ENCODE results near the gene ARHGAP15. TPM values are rescaled to one million over a fixed set of nuclear protein-coding genes. Genes with fewer than 3 reads are reported as not detected.

The ARHGAP15 gene
- polyA plus RNA-seq, 1 donor, result 16.4 TPM

DNA sequence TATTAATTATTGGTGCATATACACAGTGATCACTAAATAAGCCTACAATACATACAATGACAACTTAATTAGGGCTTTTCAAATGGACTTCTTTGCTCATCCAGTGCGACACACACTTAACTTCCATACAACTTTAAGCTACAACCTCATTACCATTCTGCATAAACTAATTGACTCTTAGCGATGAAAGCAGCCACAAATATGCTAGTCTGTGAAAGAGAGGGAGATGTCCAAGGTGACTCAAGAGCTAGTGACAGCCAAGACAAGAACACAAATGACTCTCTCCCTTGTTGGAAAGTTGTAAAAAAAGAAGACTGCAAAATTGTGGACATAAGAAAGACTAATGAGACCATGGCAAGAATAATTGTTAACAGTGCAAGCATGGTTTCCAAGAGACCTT lies 264.8 kb downstream of the ARHGAP15 start:
- Histone ChIP-seq H3K36me3 (ENCODE audit: control insufficient read depth, insufficient read depth, low read length) (no peaks in the 10 kb centered on the region), H3K27me3 (ENCODE audit: control insufficient read depth, insufficient read depth, low read length) (no peaks in the 10 kb centered on the region), H3K27ac (ENCODE audit: low read length) (no peak overlapping the region), H3K4me3 (ENCODE audit: low read length) (no peak overlapping the region), H3K9me3 (ENCODE audit: control insufficient read depth, low read depth, low read length) (no peaks in the 10 kb centered on the region), H3K4me1 (ENCODE audit: control insufficient read depth, insufficient read depth, low read length) (no peaks in the 10 kb centered on the region)
- no peak for DNase-seq
- WGBS (ENCODE audit: insufficient coverage, low lambda C conversion rate), result no CpG with 5 or more reads among the region's 2 CpGs

DNA sequence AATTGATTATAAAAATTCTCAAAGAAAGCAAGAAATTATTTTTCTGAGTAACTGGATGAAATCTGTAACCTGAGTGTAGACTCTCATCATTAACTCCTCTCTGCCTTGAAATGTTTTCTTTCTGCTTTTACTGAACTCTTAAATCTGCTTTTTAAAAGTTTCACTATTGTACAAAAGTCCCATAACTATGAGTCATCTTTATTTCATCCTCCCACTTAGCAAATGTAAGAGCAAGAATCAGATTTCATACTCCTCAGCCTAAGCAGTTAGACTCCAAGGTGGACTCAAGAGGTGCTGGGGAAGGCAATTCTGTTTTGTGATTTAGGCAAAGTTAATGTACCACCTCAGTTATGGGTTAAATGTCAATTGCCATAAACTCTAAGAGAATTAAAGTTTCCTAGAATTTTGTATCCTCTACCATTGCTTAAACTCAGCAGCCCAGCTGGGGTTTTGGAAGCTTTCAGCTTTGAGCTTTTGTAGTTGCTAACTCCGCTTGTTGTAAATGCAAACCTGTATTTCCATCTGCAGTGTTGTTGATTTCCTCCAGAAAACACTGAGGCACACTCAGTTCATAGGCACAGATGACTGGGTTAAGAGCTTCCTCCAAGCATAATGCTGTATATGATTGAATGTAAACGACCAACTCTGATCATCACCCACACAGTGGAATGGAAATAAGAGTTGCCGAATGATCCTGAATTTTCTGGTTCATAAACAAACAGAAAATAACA lies 268.8 kb downstream of the ARHGAP15 start:
- no peak for DNase-seq
- Histone ChIP-seq H3K27me3 (ENCODE audit: control insufficient read depth, insufficient read depth, low read length) (no peaks in the 10 kb centered on the region), H3K9me3 (ENCODE audit: control insufficient read depth, low read depth, low read length) (no peaks in the 10 kb centered on the region), H3K36me3 (ENCODE audit: control insufficient read depth, insufficient read depth, low read length) (no peaks in the 10 kb centered on the region), H3K27ac (ENCODE audit: low read length) (no peak overlapping the region), H3K4me1 (ENCODE audit: control insufficient read depth, insufficient read depth, low read length) (no peaks in the 10 kb centered on the region), H3K4me3 (ENCODE audit: low read length) (no peak overlapping the region)
- no CpG with 5 or more reads among the region's 3 CpGs for WGBS (ENCODE audit: insufficient coverage, low lambda C conversion rate)

DNA sequence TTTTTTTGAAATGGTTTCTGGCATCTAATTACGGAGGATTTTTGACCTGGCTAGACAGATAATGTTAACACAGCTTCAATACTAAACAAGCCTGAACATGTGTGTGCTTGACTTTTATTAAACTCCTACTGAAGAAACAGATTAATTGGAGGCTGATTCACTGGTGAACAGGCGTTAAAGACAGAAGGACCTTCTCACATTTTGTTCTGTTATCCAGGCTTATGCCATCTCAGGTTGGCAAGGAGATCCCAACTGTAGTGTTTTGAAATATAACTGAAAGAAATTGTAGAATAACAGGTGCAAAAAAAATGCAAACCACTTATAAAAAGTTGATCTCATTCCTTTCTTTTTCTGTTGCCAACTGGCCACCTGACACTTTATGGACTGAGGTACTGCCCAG lies 269.6 kb downstream of the ARHGAP15 start:
- H3K27me3 ChIP-seq (ENCODE audit: control insufficient read depth, insufficient read depth, low read length), result no peaks in the 10 kb centered on the region

DNA sequence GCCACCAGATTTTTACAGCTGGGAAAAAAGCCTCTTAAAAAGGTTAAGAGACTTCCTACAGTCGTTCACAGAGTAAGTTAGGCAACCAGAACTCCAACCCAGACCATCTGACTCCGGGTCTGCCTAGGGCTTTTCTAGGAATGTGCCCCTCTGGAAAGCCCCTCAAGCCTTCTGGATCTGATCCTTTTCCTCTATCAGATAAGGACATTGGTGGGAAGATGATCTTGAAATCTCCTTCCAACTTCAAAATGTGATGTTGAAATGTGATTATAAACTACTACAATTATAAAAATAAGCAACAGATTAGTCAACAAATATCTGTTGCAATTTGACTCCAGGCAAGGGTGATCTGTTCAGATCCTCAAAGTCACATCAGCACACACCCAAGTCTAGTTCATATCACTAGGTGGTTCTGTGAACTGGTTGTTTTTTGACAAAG lies 270.4 kb downstream of the ARHGAP15 start:
- no peaks in the 10 kb centered on the region for H3K4me1 ChIP-seq (ENCODE audit: control insufficient read depth, insufficient read depth, low read length)
- H3K4me3 ChIP-seq (ENCODE audit: low read length), result no peak overlapping the region
- no peak overlapping the region for H3K27ac ChIP-seq (ENCODE audit: low read length)
- H3K36me3 ChIP-seq (ENCODE audit: control insufficient read depth, insufficient read depth, low read length), result no peaks in the 10 kb centered on the region
- H3K9me3 ChIP-seq (ENCODE audit: control insufficient read depth, low read depth, low read length), result no peaks in the 10 kb centered on the region
- H3K27me3 ChIP-seq (ENCODE audit: control insufficient read depth, insufficient read depth, low read length), result no peaks in the 10 kb centered on the region
- DNase-seq, result no peak
- no CpG with 5 or more reads among the region's 2 CpGs for WGBS (ENCODE audit: insufficient coverage, low lambda C conversion rate)

More for the DNA sequence above, 269.6 kb downstream of the ARHGAP15 start:
- H3K9me3 ChIP-seq (ENCODE audit: control insufficient read depth, low read depth, low read length), result no peaks in the 10 kb centered on the region
- no peak overlapping the region for H3K27ac ChIP-seq (ENCODE audit: low read length)
- no peaks in the 10 kb centered on the region for H3K36me3 ChIP-seq (ENCODE audit: control insufficient read depth, insufficient read depth, low read length)
- H3K4me3 ChIP-seq (ENCODE audit: low read length), result no peak overlapping the region
- DNase-seq, result no peak
- H3K4me1 ChIP-seq (ENCODE audit: control insufficient read depth, insufficient read depth, low read length), result no peaks in the 10 kb centered on the region
- WGBS (ENCODE audit: insufficient coverage, low lambda C conversion rate), result 80% methylated on average over 1 of the region's 2 CpGs

DNA sequence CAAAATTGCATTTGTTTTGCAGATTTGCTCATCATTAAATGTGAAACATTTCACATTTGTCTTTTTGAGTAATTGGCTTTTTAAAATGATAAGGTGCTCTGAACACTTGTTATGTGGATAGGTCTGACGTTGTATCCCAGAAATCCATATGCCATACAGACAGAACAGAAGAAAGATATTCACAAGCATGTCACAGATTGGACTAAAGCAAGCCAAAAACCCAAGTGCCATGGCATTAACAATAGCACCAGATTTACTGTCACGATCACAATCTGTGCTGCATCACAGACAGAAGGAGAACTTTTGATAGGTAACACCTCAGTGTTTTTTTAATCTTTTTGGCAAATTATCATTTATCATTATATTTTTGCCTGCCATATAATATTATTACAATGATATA lies 272.6 kb downstream of the ARHGAP15 start:
- no peaks in the 10 kb centered on the region for H3K36me3 ChIP-seq (ENCODE audit: control insufficient read depth, insufficient read depth, low read length)
- 100% methylated on average over 1 of the region's 2 CpGs for WGBS (ENCODE audit: insufficient coverage, low lambda C conversion rate)
- no peaks in the 10 kb centered on the region for H3K27me3 ChIP-seq (ENCODE audit: control insufficient read depth, insufficient read depth, low read length)
- no peak overlapping the region for H3K27ac ChIP-seq (ENCODE audit: low read length)
- no peak overlapping the region for H3K4me3 ChIP-seq (ENCODE audit: low read length)
- no peaks in the 10 kb centered on the region for H3K9me3 ChIP-seq (ENCODE audit: control insufficient read depth, low read depth, low read length)
- no peak for DNase-seq
- no peaks in the 10 kb centered on the region for H3K4me1 ChIP-seq (ENCODE audit: control insufficient read depth, insufficient read depth, low read length)

DNA sequence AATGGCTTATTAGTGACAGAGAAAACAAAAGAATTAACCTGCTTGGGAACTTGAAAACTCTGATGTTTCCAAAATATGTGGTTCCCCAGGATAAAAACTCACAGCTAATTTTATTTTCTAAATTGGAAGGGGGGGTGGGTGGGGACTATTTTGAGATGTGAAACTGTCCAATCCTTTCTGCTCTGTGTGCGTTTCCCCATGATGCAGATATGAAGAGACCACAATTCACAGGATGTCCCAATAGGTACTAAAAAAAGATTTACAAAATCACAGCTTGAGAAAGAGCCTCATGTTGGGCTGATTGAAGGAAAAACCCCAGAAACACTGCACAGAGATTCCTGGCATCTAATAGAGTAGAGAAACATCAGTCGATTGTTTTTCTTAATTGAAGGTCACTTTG lies 273.2 kb downstream of the ARHGAP15 start:
- no CpG with 5 or more reads among the region's 2 CpGs for WGBS (ENCODE audit: insufficient coverage, low lambda C conversion rate)

DNA sequence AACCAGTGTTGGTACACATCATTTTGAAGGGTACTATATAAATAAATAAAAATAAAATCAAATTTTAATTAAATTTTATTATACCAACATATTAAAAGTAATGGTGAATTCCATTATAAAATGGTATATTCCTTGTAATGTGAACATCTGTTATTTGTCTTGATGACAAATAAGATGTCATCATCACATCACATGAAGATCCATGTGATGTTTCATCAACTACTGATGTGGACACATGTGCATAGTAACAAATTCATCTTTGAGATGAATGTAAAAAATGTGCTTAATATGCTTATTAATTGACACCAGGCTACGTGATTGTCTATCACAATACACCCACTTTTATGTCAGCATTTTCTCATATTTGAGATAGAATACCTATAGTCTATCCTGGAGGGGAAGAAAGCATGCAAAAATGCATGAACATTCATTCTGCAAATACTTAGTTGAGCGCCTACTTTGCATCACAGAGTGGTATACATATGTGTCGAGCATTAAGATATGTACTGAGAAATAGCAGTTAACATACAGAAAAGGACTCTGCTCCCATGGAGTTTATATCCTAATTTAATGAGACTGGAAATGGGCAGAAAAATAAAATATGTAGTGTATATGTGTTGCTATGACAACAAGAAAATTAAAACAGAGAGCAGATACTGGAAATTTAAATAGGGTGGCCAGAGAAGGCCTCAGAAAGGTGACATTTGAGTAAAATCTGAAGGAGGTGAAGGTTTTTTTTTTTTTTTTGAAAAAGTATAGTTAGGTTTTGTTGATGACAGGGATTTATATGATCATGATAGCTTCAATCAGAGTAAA lies 281.1 kb downstream of the ARHGAP15 start:
- H3K4me3 ChIP-seq (ENCODE audit: low read length), result no peak overlapping the region
- H3K27me3 ChIP-seq (ENCODE audit: control insufficient read depth, insufficient read depth, low read length), result no peaks in the 10 kb centered on the region
- no CpG with 5 or more reads among the region's 3 CpGs for WGBS (ENCODE audit: insufficient coverage, low lambda C conversion rate)
- H3K4me1 ChIP-seq (ENCODE audit: control insufficient read depth, insufficient read depth, low read length), result no peaks in the 10 kb centered on the region
- DNase-seq, result no peak
- H3K36me3 ChIP-seq (ENCODE audit: control insufficient read depth, insufficient read depth, low read length), result no peaks in the 10 kb centered on the region
- H3K27ac ChIP-seq (ENCODE audit: low read length), result no peak overlapping the region
- H3K9me3 ChIP-seq (ENCODE audit: control insufficient read depth, low read depth, low read length), result no peaks in the 10 kb centered on the region

More for the DNA sequence above, 273.2 kb downstream of the ARHGAP15 start:
- Histone ChIP-seq H3K36me3 (ENCODE audit: control insufficient read depth, insufficient read depth, low read length) (no peaks in the 10 kb centered on the region), H3K27ac (ENCODE audit: low read length) (no peak overlapping the region), H3K9me3 (ENCODE audit: control insufficient read depth, low read depth, low read length) (no peaks in the 10 kb centered on the region), H3K4me1 (ENCODE audit: control insufficient read depth, insufficient read depth, low read length) (no peaks in the 10 kb centered on the region), H3K27me3 (ENCODE audit: control insufficient read depth, insufficient read depth, low read length) (no peaks in the 10 kb centered on the region), H3K4me3 (ENCODE audit: low read length) (no peak overlapping the region)
- DNase-seq, result no peak

DNA sequence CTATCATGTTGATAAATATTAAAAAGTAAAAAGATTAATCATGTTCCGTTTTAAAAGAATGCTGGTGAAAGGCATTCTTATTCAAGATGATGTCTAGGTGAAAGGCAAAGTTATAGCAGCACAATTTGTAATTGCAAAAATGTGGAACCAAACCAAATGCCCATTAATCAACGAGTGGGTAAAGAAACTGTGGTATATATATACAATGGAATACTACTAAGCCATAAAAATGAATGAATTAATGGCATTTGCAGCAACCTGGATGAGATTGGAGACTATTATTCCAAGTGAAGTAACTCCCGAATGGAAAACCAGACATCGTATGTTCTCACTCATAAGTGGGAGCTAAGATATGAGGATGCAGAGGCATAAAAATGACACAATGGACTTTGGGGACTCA lies 286.4 kb downstream of the ARHGAP15 start:
- H3K36me3 ChIP-seq (ENCODE audit: control insufficient read depth, insufficient read depth, low read length), result no peaks in the 10 kb centered on the region
- WGBS (ENCODE audit: insufficient coverage, low lambda C conversion rate), result 100% methylated on average over 1 of the region's 4 CpGs
- H3K27me3 ChIP-seq (ENCODE audit: control insufficient read depth, insufficient read depth, low read length), result no peaks in the 10 kb centered on the region
- DNase-seq, result no peak
- H3K4me1 ChIP-seq (ENCODE audit: control insufficient read depth, insufficient read depth, low read length), result no peaks in the 10 kb centered on the region
- H3K9me3 ChIP-seq (ENCODE audit: control insufficient read depth, low read depth, low read length), result no peaks in the 10 kb centered on the region
- H3K27ac ChIP-seq (ENCODE audit: low read length), result no peak overlapping the region
- H3K4me3 ChIP-seq (ENCODE audit: low read length), result no peak overlapping the region

DNA sequence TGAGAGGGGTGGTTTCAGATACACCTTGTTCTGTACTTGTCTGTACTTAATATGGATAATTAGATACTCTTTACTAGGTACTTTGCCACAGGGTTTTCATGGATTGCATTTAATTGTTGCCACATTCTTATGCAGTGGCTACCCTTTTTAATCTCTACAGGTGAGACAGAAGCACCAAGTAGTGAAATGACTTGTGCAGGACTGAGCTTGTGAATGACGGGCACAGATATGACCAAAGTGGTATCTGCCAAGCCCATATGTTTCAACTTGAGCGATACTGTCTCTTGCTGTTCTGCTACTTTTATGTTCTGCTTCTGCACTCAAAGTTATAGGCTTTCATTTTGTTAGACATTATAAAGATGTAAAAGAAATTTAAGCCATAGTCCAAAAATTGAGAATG lies 288.2 kb downstream of the ARHGAP15 start:
- Histone ChIP-seq H3K4me3 (ENCODE audit: low read length) (no peak overlapping the region), H3K4me1 (ENCODE audit: control insufficient read depth, insufficient read depth, low read length) (no peaks in the 10 kb centered on the region), H3K27me3 (ENCODE audit: control insufficient read depth, insufficient read depth, low read length) (no peaks in the 10 kb centered on the region), H3K36me3 (ENCODE audit: control insufficient read depth, insufficient read depth, low read length) (no peaks in the 10 kb centered on the region), H3K9me3 (ENCODE audit: control insufficient read depth, low read depth, low read length) (no peaks in the 10 kb centered on the region), H3K27ac (ENCODE audit: low read length) (no peak overlapping the region)
- DNase-seq, result no peak
- no CpG with 5 or more reads among the region's 2 CpGs for WGBS (ENCODE audit: insufficient coverage, low lambda C conversion rate)

DNA sequence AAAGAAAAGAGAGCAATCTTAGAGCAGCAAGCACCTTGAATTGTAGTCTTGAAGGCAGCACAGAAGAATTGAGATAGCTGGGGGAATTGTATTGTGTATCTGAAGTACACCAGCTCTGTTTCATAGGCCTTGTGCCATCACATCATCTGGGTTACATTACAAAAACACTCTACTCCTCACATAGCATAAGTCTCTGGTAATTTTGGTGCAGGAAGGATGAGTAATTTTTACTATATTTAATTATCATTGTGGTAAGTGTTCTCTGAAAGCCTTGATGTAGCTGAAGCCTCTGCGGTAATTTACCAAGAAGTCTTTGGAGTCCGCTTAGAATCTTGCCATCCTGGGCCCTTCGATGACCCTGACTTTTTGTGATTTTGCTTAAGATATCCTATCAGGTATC lies 291.1 kb downstream of the ARHGAP15 start:
- H3K27me3 ChIP-seq (ENCODE audit: control insufficient read depth, insufficient read depth, low read length), result no peaks in the 10 kb centered on the region
- no CpG with 5 or more reads among the region's 3 CpGs for WGBS (ENCODE audit: insufficient coverage, low lambda C conversion rate)
- H3K36me3 ChIP-seq (ENCODE audit: control insufficient read depth, insufficient read depth, low read length), result no peaks in the 10 kb centered on the region
- no peak overlapping the region for H3K27ac ChIP-seq (ENCODE audit: low read length)
- H3K9me3 ChIP-seq (ENCODE audit: control insufficient read depth, low read depth, low read length), result no peaks in the 10 kb centered on the region
- H3K4me1 ChIP-seq (ENCODE audit: control insufficient read depth, insufficient read depth, low read length), result no peaks in the 10 kb centered on the region
- DNase-seq, result no peak
- no peak overlapping the region for H3K4me3 ChIP-seq (ENCODE audit: low read length)

Data from large intestine (tissue), 3 donors.